Tibial nerve (tissue), 4 donors: ENCODE measurements around the gene SLC35G6.

ENCODE experiments used
- EP300 ChIP-seq, 2 donors: sonication (generic); formaldehyde crosslinking; IDR thresholded peaks; one replicate each; pipeline ENCODE4 v1.6.1; 2017; ENCODE audit warnings: antibody characterized with exemption in 2 of 2, mild to moderate bottlenecking in 1 of 2
- TF ChIP-seq, protein P1 (sequence below), 5 experiments: fragments of 200-600 bp in 3 of 5; fragments of 450-650 bp in 2 of 5; sonication (generic) in 3 of 5; IDR thresholded peaks; one replicate each; pipeline ENCODE4 v1.5.1; 2016 to 2019; ENCODE audit warnings: antibody characterized with exemption in 5 of 5, mild to moderate bottlenecking in 3 of 5, moderate library complexity in 2 of 5

DNA sequence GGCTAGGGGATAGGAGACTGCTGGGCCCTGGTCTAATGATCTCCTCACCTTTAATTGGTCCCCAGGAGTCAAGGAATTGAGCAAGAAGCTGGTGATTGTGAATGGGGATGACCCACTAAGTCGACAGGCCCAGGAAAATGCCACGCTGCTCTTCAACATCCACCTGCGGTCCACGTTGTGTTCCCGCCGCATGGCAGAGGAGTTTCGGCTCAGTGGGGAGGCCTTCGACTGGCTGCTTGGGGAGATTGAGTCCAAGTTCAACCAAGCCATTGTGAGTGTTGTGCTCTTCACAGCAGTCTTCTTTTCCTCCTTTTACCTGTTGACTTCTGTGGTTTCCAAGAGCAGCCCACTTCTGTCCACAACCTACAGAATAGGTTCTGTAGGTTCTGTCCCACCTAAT, 22.3 kb downstream of the SLC35G6 start:
- TF ChIP-seq EP300 (IDR thresholded peaks at IDR 0.05), result no peak
- TF ChIP-seq, protein P1, sequence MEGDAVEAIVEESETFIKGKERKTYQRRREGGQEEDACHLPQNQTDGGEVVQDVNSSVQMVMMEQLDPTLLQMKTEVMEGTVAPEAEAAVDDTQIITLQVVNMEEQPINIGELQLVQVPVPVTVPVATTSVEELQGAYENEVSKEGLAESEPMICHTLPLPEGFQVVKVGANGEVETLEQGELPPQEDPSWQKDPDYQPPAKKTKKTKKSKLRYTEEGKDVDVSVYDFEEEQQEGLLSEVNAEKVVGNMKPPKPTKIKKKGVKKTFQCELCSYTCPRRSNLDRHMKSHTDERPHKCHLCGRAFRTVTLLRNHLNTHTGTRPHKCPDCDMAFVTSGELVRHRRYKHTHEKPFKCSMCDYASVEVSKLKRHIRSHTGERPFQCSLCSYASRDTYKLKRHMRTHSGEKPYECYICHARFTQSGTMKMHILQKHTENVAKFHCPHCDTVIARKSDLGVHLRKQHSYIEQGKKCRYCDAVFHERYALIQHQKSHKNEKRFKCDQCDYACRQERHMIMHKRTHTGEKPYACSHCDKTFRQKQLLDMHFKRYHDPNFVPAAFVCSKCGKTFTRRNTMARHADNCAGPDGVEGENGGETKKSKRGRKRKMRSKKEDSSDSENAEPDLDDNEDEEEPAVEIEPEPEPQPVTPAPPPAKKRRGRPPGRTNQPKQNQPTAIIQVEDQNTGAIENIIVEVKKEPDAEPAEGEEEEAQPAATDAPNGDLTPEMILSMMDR (IDR thresholded peaks at IDR 0.05), result no peak
